GM19099 (cell line): Measurements from ENCODE around the gene LEFTY2.

ENCODE experiments used
- POLR2A ChIP-seq: IDR thresholded peaks from 3 replicates; pipeline ENCODE4 v1.6.1; 2011; ENCODE audit warnings: low read depth; ENCODE audit not compliant: insufficient read length; ENCODE audit errors: extremely low read depth

Gene LEFTY2

DNA sequence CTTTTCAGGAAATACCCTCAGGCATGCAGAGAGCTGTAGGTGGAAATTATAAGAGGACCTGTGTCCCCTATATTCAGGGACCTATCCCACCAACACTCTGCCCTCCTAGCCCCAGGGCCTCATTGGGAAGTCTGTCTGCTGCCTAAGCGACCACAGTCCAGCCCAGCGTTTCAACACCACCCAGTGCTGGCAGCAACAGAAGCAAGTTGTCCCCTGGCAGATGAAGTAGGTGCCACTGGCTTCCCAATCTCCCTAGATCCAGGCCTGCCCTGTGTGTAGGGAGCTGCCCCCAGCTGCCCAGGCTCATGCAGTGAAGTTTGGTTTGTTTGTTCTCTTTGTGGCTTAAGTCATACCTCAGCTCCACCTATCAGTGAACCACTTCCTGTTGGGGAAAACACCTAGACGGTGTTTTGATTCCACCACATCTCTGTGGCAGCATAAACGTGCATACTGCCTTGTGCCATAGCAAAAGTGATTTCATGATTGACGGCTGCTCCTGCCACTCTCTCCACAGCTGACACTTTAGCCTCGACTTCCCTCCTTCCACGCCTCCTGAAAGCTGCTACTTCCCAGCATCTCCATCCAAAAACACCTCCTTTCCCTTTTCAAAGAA lies 44.0 kb downstream of the LEFTY2 start:
- TF ChIP-seq POLR2A = peak; percentile 27

- TF ChIP-seq POLR2A = no peak
Measured at GRCh38 chr1:225896494-225896893, 44.5 kb downstream of the LEFTY2 start.

GRCh38 chr1:225892307-225892706 lies 48.7 kb downstream of the LEFTY2 start:
- TF ChIP-seq POLR2A = no peak

- TF ChIP-seq POLR2A = no peak
Measured at GRCh38 chr1:225891229-225891972, 49.6 kb downstream of the LEFTY2 start.

DNA sequence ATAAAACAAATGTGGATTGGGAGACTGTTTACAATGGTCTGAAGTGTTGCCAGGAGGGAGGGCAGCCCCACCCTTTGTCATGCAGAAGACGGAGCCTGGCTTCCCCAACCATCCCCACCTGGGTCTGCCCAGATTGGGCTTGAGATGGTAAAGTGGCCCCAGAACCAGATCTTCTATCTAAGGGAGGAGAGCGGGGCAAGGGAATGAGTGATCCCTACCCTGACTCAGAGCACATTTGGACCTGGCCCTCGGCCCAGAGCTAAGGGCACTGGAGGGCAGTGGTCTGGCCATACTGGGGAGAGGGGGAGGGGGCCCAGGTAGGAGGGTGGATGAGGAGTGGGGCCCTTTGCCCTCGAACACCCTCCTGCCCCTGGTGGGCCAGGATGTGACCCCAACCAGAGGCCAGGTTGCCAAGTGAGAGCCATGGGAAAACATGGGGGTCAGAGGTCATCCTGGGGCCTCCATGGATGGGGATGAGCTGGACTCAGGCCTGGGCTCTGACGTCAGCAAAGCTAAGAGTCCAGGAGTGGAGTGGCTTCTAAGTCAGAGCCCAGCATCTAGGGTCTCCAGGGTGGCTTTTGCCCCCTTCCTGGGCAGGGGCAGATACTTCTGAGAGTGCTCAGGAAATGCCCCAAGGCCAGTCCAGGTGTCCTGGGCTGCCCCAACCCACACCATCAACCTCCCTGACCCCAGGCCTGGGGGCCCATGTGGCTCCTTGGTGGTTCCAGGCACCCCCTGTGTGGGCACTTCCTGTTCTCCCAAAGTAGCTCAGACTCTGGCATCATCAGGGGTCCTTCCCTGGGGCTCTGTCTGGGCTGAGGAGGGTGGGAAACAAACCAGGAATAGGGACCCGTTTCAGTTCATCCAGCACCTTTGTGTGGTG lies 50.4 kb downstream of the LEFTY2 start:
- no peak for TF ChIP-seq POLR2A

- no peak for TF ChIP-seq POLR2A
Measured at GRCh38 chr1:225889743-225890142, 51.3 kb downstream of the LEFTY2 start.

GRCh38 chr1:225888898-225889601 lies 52.0 kb downstream of the LEFTY2 start, which contains the start of gene LEFTY1:
Gene LEFTY1 (minus strand): TSS chr1:225889146. CDS start chr1:225889066, 80 bp downstream.
- TF ChIP-seq POLR2A = no peak

GRCh38 chr1:225888289-225888897 lies 52.6 kb downstream of the LEFTY2 start:
- no peak for TF ChIP-seq POLR2A

DNA sequence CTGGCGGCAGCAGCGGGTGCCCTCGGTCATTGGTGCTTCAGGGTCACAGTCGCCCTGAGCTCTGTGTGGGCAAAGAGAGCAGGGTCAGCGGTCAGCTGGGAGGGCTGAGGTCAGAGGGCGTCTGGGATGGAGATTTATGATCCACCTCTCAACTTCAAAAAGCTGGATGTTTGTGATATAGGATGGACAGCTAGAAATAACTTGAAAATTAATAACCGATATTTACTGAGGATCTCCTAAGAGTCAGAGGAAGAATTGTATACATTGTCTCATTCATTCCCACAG lies 54.0 kb downstream of the LEFTY2 start:
- TF ChIP-seq POLR2A = no peak
